AG04449 (cell line): ENCODE data around the gene PIK3C2G.
A peak's percentile ranks its signal among the peaks of the same experiment; 100 is the strongest.

Experiments used
- CTCF ChIA-PET: fragments of 350-600 bp; formaldehyde crosslinking; extraction: SDS; loops from one replicate; lab custom pipeline; 2021; ENCODE audit warnings: antibody characterized with exemption; lab: Yijun Ruan, JAX
- POLR2A ChIA-PET: fragments of 400-600, 350-600 bp; formaldehyde crosslinking; extraction: SDS; loops from one replicate; lab custom pipeline; 2020; ENCODE audit warnings: antibody characterized with exemption, inconsistent platforms; lab: Yijun Ruan, JAX
- DNase-seq: peaks from one replicate; pipeline ENCODE4 v3.0.0-alpha.2; 2010; ENCODE audit warnings: low read depth, low spot score
- H3K4me3 ChIP-seq: 2 replicates; pipeline ENCODE4 v1.5.1; 2011; ENCODE audit warnings: low read depth, mild to moderate bottlenecking, control low read depth, low read length
- CTCF ChIP-seq: IDR thresholded peaks from one replicate; pipeline ENCODE4 v1.5.1; 2011; ENCODE audit warnings: mild to moderate bottlenecking, moderate library complexity, low read length, control low read depth, inconsistent platforms; ENCODE audit not compliant: insufficient read depth; ENCODE audit errors: missing control alignments

Gene PIK3C2G

GRCh38 chr12:18456344-18456743 lies 195.0 kb downstream of the PIK3C2G start:
- no peak overlapping the region for H3K4me3 ChIP-seq
- CTCF ChIA-PET = interaction anchor here (1.2 kb wide), 1 partner anchor 26 kb away, joined by 4 read pairs; no protein-coding TSS in a partner anchor
- POLR2A ChIA-PET = no interaction called here
- DNase-seq = no peak
- TF ChIP-seq CTCF = no peak

DNA sequence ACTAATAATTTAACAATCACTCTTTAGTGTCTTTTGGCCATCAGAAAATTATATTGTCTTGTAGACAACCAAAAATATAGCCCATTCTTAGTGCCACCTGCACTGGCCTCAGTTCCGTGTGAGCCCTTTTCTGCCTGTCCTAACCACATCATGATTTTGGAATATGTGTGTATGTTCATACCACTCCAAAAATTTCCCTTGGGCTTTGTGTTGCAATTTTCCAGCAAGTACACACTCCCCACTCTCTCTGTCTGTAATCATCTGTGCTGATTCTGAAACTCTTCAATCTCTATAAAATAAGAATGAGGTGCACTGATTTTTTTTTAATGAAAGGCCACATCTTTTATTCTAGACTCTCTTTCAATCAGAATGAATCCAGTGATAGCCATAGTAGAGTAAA lies 196.0 kb downstream of the PIK3C2G start:
- no peak for DNase-seq
- H3K4me3 ChIP-seq = no peak overlapping the region
- CTCF ChIA-PET = no interaction called here
- POLR2A ChIA-PET = no interaction called here
- TF ChIP-seq CTCF = no peak

DNA sequence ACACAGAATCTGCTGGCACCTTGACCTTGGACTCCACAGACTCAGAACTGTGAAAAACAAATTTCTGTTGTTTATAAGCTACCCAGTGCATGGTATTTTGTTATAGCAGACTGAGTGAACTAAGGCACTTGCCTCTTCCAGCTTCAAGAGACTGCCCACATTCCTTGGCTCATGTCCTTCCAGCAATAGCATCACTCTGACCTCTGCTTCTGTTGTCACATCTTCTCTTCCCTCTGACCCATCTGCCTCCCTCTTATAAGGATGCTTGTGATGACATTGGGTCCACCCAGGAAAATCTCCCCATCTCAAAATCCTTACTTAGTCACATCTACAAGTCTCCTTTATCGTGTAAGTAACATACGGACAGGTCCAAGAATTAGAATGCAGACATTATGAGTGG lies 200.4 kb downstream of the PIK3C2G start:
- POLR2A ChIA-PET = no interaction called here
- CTCF ChIA-PET = interaction anchor here (1.5 to 2.5 kb wide), 2 partner anchors 27 to 31 kb away, joined by 3 to 8 read pairs; no protein-coding TSS in a partner anchor

DNA sequence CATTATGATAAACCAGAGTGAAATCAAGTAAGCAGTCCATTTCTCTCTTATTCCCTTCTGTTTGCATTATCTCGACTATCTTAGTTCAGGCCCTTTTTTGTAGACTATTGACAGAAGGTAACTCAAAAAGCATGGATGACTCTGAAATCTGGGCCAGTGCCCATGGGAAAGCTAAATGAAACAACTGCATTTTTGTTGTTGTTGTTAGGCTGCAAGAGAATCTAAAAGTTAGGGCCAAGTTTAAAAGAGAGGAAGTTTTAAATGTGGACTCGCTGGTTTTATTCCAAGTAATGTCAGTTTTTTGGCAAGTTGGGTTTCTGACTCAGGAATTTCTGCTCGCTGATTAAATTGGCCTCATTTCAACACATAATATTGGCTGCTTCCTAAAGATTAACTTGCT lies 201.1 kb downstream of the PIK3C2G start:
- ChIA-PET CTCF (interaction anchor here (1.5 to 2.5 kb wide), 2 partner anchors 27 to 32 kb away, joined by 3 to 8 read pairs; no protein-coding TSS in a partner anchor), POLR2A (no interaction called here)
- DNase-seq = peak; percentile 37
- no peak for TF ChIP-seq CTCF
- H3K4me3 ChIP-seq = no peak overlapping the region

More for the DNA sequence above, 200.4 kb downstream of the PIK3C2G start:
- H3K4me3 ChIP-seq = no peak overlapping the region
- no peak for TF ChIP-seq CTCF
- no peak for DNase-seq

GRCh38 chr12:18467620-18468245 lies 206.4 kb downstream of the PIK3C2G start:
- no peak for DNase-seq
- POLR2A ChIA-PET = no interaction called here
- H3K4me3 ChIP-seq = no peak overlapping the region
- TF ChIP-seq CTCF = no peak
- CTCF ChIA-PET = interaction anchor here (1.7 kb wide), 1 partner anchor 39 kb away, joined by 3 read pairs; no protein-coding TSS in a partner anchor

DNA sequence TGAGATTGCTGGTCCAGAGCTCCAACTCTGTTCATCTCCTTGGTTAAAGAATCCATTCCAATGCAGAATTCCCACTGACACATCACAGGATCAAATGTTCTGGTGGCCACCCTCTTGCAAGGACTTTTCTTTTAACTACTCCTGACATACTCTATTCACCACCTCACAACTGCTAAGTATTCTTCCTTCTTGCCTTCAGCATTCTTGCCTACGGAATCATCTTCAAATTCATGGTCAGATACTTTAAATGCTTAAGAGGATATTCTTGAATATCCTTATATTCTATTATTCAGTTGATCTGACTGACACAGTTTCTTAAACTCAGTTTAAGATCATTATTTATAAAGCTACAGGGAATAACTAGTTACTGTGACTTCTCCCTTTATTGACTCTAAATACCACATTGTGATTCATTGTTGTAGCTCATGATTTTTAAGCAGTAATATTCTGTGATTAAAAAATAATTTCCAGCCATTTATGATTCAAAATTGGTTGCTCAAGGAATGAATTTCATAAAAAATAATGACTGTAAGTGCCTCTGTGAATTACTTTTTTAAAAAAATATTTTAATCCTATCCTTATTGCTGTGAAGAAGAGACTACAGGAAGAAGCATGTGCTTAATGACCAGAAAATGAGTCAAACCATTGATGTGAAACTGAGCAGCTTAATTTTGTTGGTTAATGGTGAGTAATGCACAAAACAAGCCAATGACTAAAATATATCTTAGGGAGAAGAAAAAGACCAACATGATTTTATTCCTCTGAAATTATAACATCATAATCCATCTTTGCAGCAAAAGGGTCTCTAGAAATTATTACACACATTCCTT lies 207.1 kb downstream of the PIK3C2G start:
- ChIA-PET CTCF (interaction anchor here (0.9 to 1.7 kb wide), 2 partner anchors 8 to 40 kb away, joined by 3 read pairs; no protein-coding TSS in a partner anchor), POLR2A (no interaction called here)
- no peak overlapping the region for H3K4me3 ChIP-seq
- TF ChIP-seq CTCF = no peak
- peak; percentile 29 for DNase-seq
